ENCODE results near the gene ZFAND5.
A peak's percentile ranks its signal among the peaks of the same experiment; 100 is the strongest.

ZFAND5 gene

GRCh38 chr9:72384710-72385485 lies 19.9 kb upstream of the ZFAND5 start:
- TF ChIP-seq CTCF (conservative IDR thresholded peaks at IDR 0.05; ENCODE audit: low read depth, low read length), result no peak
- DNase-seq (ENCODE audit: low read depth), result no peak
- no peak overlapping the region for H3K4me3 ChIP-seq (ENCODE audit: low read length)

- peak; percentile 77 for DNase-seq (ENCODE audit: low read depth)
Measured at GRCh38 chr9:72383978-72384709, 19.1 kb upstream of the ZFAND5 start.

GRCh38 chr9:72382405-72382804 lies 17.4 kb upstream of the ZFAND5 start:
- DNase-seq (ENCODE audit: low read depth), result no peak
- no peak overlapping the region for H3K4me3 ChIP-seq (ENCODE audit: low read length)
- no peak for TF ChIP-seq CTCF (conservative IDR thresholded peaks at IDR 0.05; ENCODE audit: low read depth, low read length)

More at GRCh38 chr9:72383978-72384709, 19.1 kb upstream of the ZFAND5 start:
- TF ChIP-seq CTCF (conservative IDR thresholded peaks at IDR 0.05; ENCODE audit: low read depth, low read length), result no peak
- H3K4me3 ChIP-seq (ENCODE audit: low read length), result no peak overlapping the region

- no peak overlapping the region for H3K4me3 ChIP-seq (ENCODE audit: low read length)
- DNase-seq (ENCODE audit: low read depth), result no peak
- TF ChIP-seq CTCF (conservative IDR thresholded peaks at IDR 0.05; ENCODE audit: low read depth, low read length), result no peak
Measured at GRCh38 chr9:72377041-72377440, 12.0 kb upstream of the ZFAND5 start.

- TF ChIP-seq CTCF (conservative IDR thresholded peaks at IDR 0.05; ENCODE audit: low read depth, low read length), result no peak
- DNase-seq (ENCODE audit: low read depth), result no peak
- H3K4me3 ChIP-seq (ENCODE audit: low read length), result no peak overlapping the region
Measured at GRCh38 chr9:72371151-72371550, 6.1 kb upstream of the ZFAND5 start.

- peak; percentile 66 for DNase-seq (ENCODE audit: low read depth)
- peak overlapping the region; percentile 65 for H3K4me3 ChIP-seq (ENCODE audit: low read length)
- TF ChIP-seq CTCF (conservative IDR thresholded peaks at IDR 0.05; ENCODE audit: low read depth, low read length), result peak; percentile 24
Measured at GRCh38 chr9:72365525-72366256, 683 bp upstream of the ZFAND5 start.
